ENCODE measurements around the gene ZFP1.

The ZFP1 gene

GRCh38 chr16:75114179-75114945, 34.0 kb upstream of the ZFP1 start:
- TF ChIP-seq CTCF (IDR thresholded peaks at IDR 0.05; ENCODE audit: low read length, missing control alignments) = no peak
- no peak overlapping the region for H3K4me3 ChIP-seq (replicated peaks; ENCODE audit: low read depth, low read length)
- no peak for DNase-seq (ENCODE audit: low read depth)

- no peak for DNase-seq (ENCODE audit: low read depth)
- no peak for TF ChIP-seq CTCF (IDR thresholded peaks at IDR 0.05; ENCODE audit: low read length, missing control alignments)
- H3K4me3 ChIP-seq (replicated peaks; ENCODE audit: low read depth, low read length) = no peak overlapping the region
These were observed 33.1 kb upstream of the ZFP1 start for GRCh38 chr16:75114946-75115825.

GRCh38 chr16:75116081-75116910, 32.0 kb upstream of the ZFP1 start, which contains the start of gene LDHD:
TSS of gene LDHD (minus strand) at chr16:75116780. CDS start at chr16:75116720, 60 bp downstream.
- no peak for TF ChIP-seq CTCF (IDR thresholded peaks at IDR 0.05; ENCODE audit: low read length, missing control alignments)
- H3K4me3 ChIP-seq (replicated peaks; ENCODE audit: low read depth, low read length) = peak within 1 kb of the TSS; percentile 48
- peak; percentile 58 for DNase-seq (ENCODE audit: low read depth)

GRCh38 chr16:75116911-75117245, 31.4 kb upstream of the ZFP1 start:
- TF ChIP-seq CTCF (IDR thresholded peaks at IDR 0.05; ENCODE audit: low read length, missing control alignments) = no peak
- no peak overlapping the region for H3K4me3 ChIP-seq (replicated peaks; ENCODE audit: low read depth, low read length)
- DNase-seq (ENCODE audit: low read depth) = no peak

GRCh38 chr16:75118943-75119539, 29.3 kb upstream of the ZFP1 start:
- no peak for TF ChIP-seq CTCF (IDR thresholded peaks at IDR 0.05; ENCODE audit: low read length, missing control alignments)
- no peak for DNase-seq (ENCODE audit: low read depth)
- H3K4me3 ChIP-seq (replicated peaks; ENCODE audit: low read depth, low read length) = no peak overlapping the region

- H3K4me3 ChIP-seq (replicated peaks; ENCODE audit: low read depth, low read length) = no peak overlapping the region
- TF ChIP-seq CTCF (IDR thresholded peaks at IDR 0.05; ENCODE audit: low read length, missing control alignments) = no peak
- DNase-seq (ENCODE audit: low read depth) = no peak
These were observed 28.1 kb upstream of the ZFP1 start for GRCh38 chr16:75120253-75120652.

All from fibroblast of pulmonary artery (primary cell).